Gastroesophageal sphincter (tissue), 4 donors: ENCODE results near the gene HMHB1. TPM values are rescaled to one million over a fixed set of nuclear protein-coding genes. Genes with fewer than 3 reads are reported as not detected.

Source experiments
- ATAC-seq: fragments of 150-250 bp; one replicate; pipeline ENCODE4 v1.9.1; 2016; ENCODE audit warnings: mild to moderate bottlenecking, moderate library complexity
- H3K27ac ChIP-seq, 4 donors: fragments of 200-600 bp; sonication (generic) in 3 of 4; 1 replicate in 3 of 4; 2 replicates in 1 of 4; pipeline ENCODE4 v1.5.1; 2016 to 2019
- H3K27me3 ChIP-seq: fragments of 200-600 bp; sonication (generic); one replicate; pipeline ENCODE4 v1.5.1; 2019
- H3K36me3 ChIP-seq, 2 donors: fragments of 200-600 bp; sonication (generic); one replicate each; pipeline ENCODE4 v1.5.1; 2019; ENCODE audit warnings: control low read depth in 1 of 2
- H3K4me1 ChIP-seq, 3 donors: fragments of 200-600 bp; sonication (generic); 1 replicate in 2 of 3; 2 replicates in 1 of 3; pipeline ENCODE4 v1.5.1; 2016 to 2019; ENCODE audit warnings: control low read depth in 2 of 3
- H3K4me3 ChIP-seq, 2 donors: fragments of 200-600 bp; sonication (generic); one replicate each; pipeline ENCODE4 v1.5.1; 2019; ENCODE audit warnings: mild to moderate bottlenecking in 1 of 2, moderate library complexity in 1 of 2
- H3K9me3 ChIP-seq, 3 donors: fragments of 200-600 bp; sonication (generic); one replicate each; pipeline ENCODE4 v1.5.1; 2017 to 2019; ENCODE audit warnings: control low read depth in 2 of 3
- EP300 ChIP-seq: sonication (generic); formaldehyde crosslinking; IDR thresholded peaks from one replicate; pipeline ENCODE4 v1.6.1; 2017; ENCODE audit warnings: antibody characterized with exemption, mild to moderate bottlenecking
- POLR2A ChIP-seq, 2 donors: fragments of 450-650 bp; IDR thresholded peaks; one replicate each; pipeline ENCODE4 v1.6.1; 2017; ENCODE audit warnings: antibody characterized with exemption in 2 of 2, mild to moderate bottlenecking in 2 of 2, moderate library complexity in 1 of 2
- POLR2AphosphoS5 ChIP-seq: sonication (generic); formaldehyde crosslinking; IDR thresholded peaks from one replicate; pipeline ENCODE4 v1.6.1; 2017; ENCODE audit warnings: antibody characterized with exemption
- WGBS, 2 donors: methylation state at CpG; one replicate each; pipeline ENCODE4 v1.1.5; 2018; ENCODE audit warnings: low coverage in 1 of 2; 5-methylcytosine and 5-hydroxymethylcytosine counted together
- total RNA-seq, 4 donors: library from RNA; depleted of rRNA; stranded (reverse); fragments of >200 nt; gene quantifications; one replicate each; pipeline ENCODE4 v1.1.0, GENCODE V29; 2016
- TF ChIP-seq, protein P1 (sequence below), 4 experiments: fragments of 200-600 bp in 2 of 4; fragments of 450-650 bp in 2 of 4; sonication (generic) in 1 of 4; IDR thresholded peaks; one replicate each; pipeline ENCODE4 v1.5.1; 2017 to 2019; ENCODE audit warnings: antibody characterized with exemption in 4 of 4, mild to moderate bottlenecking in 2 of 4, moderate library complexity in 2 of 4

HMHB1 gene
- total RNA-seq, 4 donors from 2014 or later, result not detected

DNA sequence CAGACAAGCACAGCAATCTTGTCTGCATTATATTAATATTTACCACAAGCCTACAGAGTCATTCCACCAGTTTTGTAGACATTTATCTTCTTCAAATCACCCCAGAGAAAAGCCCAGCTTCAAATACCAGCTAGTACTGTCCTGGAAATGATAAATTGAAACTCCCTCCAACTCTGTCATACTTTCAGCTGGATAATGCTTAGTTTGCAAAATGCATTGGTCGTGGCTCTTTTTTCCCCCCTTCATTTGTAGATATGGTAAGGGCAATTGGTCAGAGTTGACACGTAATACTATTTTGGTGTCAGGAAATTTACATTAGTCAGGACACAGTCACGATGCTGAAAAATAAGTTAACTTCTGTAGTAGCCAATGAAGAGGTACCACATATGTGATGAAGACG lies 21.2 kb downstream of the HMHB1 start:
- TF ChIP-seq POLR2A (IDR thresholded peaks at IDR 0.05) (no peak), POLR2AphosphoS5 (no peak), EP300 (no peak)
- TF ChIP-seq, protein P1, sequence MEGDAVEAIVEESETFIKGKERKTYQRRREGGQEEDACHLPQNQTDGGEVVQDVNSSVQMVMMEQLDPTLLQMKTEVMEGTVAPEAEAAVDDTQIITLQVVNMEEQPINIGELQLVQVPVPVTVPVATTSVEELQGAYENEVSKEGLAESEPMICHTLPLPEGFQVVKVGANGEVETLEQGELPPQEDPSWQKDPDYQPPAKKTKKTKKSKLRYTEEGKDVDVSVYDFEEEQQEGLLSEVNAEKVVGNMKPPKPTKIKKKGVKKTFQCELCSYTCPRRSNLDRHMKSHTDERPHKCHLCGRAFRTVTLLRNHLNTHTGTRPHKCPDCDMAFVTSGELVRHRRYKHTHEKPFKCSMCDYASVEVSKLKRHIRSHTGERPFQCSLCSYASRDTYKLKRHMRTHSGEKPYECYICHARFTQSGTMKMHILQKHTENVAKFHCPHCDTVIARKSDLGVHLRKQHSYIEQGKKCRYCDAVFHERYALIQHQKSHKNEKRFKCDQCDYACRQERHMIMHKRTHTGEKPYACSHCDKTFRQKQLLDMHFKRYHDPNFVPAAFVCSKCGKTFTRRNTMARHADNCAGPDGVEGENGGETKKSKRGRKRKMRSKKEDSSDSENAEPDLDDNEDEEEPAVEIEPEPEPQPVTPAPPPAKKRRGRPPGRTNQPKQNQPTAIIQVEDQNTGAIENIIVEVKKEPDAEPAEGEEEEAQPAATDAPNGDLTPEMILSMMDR (IDR thresholded peaks at IDR 0.05), result no peak
- WGBS, 2 donors, result 75 to 93% methylated on average over 3 to 4 of the region's 4 CpGs
- Histone ChIP-seq H3K27me3 (no peaks in the 10 kb centered on the region), H3K4me1 (no peaks in the 10 kb centered on the region), H3K9me3 (no peaks in the 10 kb centered on the region), H3K27ac (no peak overlapping the region), H3K36me3 (no peaks in the 10 kb centered on the region), H3K4me3 (no peak overlapping the region)
- no peak for ATAC-seq

DNA sequence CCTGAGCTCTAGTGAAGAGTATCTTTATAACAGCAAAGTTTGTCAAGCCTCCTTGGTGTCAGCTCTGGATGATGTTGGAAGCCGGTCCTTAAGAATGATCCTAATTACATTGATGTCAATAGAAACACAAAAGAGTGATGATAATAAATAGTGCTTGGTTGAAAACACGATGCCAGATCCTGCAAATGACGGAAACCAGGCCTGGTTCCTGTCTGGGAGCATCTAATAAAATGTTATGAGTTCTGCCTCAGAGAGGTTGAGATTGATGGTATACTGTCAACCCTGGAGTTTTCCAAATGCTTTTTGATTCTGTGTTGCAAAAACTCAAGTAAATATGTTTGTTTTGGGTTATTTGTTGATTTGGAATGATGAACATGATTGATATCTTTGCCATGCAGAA lies 23.3 kb downstream of the HMHB1 start:
- Histone ChIP-seq H3K9me3 (no peaks in the 10 kb centered on the region), H3K4me3 (no peak overlapping the region), H3K4me1 (no peaks in the 10 kb centered on the region), H3K36me3 (no peaks in the 10 kb centered on the region), H3K27ac (no peak overlapping the region), H3K27me3 (no peaks in the 10 kb centered on the region)
- TF ChIP-seq EP300, result no peak
- TF ChIP-seq, protein P1 (IDR thresholded peaks at IDR 0.05), result no peak
- no peak for TF ChIP-seq POLR2AphosphoS5
- no peak for TF ChIP-seq POLR2A (IDR thresholded peaks at IDR 0.05)
- no peak for ATAC-seq
- WGBS, 2 donors, result 84 to 90% methylated on average over 3 of the region's 3 CpGs

DNA sequence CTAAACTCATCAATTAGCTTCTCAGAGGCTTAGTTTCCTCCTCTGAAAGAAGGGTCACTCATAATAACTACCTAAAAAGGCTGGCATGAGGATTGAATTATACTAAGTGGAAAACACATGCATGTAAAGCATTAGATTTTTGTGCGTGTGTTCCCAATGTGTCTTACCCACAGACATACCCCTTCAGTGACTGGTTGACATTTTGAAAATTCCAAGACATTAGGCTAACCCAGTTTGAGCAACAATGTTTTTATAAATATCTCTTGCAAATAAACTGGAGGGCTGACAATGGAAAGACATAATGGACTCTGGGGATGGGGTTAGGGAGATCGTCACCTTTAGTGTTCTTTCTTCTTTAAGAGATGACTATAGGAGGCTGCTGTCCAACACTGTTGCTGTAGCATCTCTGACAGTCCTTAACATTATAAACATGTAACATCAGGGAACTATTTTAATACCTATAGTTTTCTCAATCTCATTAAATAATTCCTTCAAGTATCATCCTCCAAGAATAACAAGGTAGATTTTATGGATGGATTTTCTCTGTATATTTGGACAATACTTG lies 24.3 kb downstream of the HMHB1 start:
- no peak overlapping the region for H3K4me3 ChIP-seq
- no peaks in the 10 kb centered on the region for H3K36me3 ChIP-seq
- TF ChIP-seq POLR2A (IDR thresholded peaks at IDR 0.05), result no peak
- TF ChIP-seq, protein P1 (IDR thresholded peaks at IDR 0.05), result no peak
- TF ChIP-seq POLR2AphosphoS5, result no peak
- no peak for TF ChIP-seq EP300
- no peaks in the 10 kb centered on the region for H3K4me1 ChIP-seq
- 68 to 92% methylated on average over 2 of the region's 2 CpGs for WGBS, 2 donors
- H3K9me3 ChIP-seq, result no peaks in the 10 kb centered on the region
- H3K27me3 ChIP-seq, result no peaks in the 10 kb centered on the region
- no peak for ATAC-seq
- H3K27ac ChIP-seq, result no peak overlapping the region

DNA sequence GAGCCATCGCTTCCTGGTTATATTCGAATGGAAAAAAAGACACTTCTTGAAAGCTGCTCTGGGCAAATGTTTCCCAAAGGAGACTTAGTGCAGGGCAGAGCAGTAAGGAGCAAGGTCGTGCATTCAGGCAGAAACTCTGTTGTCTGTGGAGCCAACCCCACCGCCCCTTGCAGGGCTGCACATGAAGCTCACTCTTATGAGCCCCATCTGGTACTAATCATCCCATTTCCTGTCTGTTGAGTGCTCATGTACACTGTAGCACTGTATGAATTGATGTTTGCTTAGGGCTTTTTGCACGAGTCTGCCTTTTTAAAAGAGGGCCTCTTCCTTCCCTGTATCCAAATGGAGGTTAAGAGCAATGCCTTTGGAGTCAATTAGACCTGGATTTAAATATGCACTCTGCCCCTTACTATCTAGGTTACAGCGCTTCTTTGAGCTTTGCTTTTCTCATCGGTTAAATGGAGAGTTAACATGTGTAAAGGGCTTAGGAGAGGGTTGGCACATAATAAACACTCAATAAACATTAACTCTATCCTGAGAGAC lies 25.4 kb downstream of the HMHB1 start:
- Histone ChIP-seq H3K36me3 (no peaks in the 10 kb centered on the region), H3K27ac (no peak overlapping the region), H3K4me3 (no peak overlapping the region), H3K9me3 (no peaks in the 10 kb centered on the region), H3K27me3 (no peaks in the 10 kb centered on the region), H3K4me1 (no peaks in the 10 kb centered on the region)
- 50 to 71% methylated on average over 6 to 7 of the region's 7 CpGs for WGBS, 2 donors
- TF ChIP-seq EP300, result no peak
- TF ChIP-seq, protein P1 (IDR thresholded peaks at IDR 0.05), result no peak
- TF ChIP-seq POLR2AphosphoS5, result no peak
- no peak for ATAC-seq

DNA sequence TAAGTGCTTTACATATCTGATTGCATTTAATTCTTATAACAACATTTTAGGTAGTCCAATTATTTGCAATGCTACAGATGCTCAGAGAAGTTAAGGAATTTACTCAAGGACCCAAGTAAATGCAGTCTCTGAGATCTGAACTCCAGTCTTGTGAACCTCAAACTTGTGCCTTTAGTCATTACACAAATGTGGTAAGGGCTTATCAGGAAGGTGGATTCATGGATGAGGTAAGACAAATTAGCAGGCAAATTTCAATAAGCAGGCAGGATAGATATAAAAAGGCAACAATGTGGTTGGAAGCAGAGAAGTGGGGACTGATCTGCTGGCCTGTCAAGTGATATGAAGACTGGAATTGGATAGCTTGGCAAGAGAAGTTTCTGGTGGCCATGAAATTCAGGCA lies 29.5 kb downstream of the HMHB1 start:
- no peak overlapping the region for H3K27ac ChIP-seq
- no peaks in the 10 kb centered on the region for H3K36me3 ChIP-seq
- no peak for TF ChIP-seq POLR2AphosphoS5
- TF ChIP-seq, protein P1 (IDR thresholded peaks at IDR 0.05), result no peak
- TF ChIP-seq EP300, result no peak
- no peak for TF ChIP-seq POLR2A (IDR thresholded peaks at IDR 0.05)
- no peak overlapping the region for H3K4me3 ChIP-seq
- ATAC-seq, result no peak
- no peaks in the 10 kb centered on the region for H3K9me3 ChIP-seq
- no peaks in the 10 kb centered on the region for H3K4me1 ChIP-seq
- no peaks in the 10 kb centered on the region for H3K27me3 ChIP-seq
